Loucy (cell line): ENCODE data around the gene MARVELD1.

Experiments
- H2AFZ ChIP-seq: fragments of 200-600 bp; sonication (generic); 2 replicates; pipeline ENCODE4 v1.6.0; 2016; ENCODE audit warnings: antibody characterized with exemption, mild to moderate bottlenecking, low read length, moderate library complexity
- H3F3A ChIP-seq: fragments of 200-600 bp; 2 replicates; pipeline ENCODE4 v1.6.0; 2016; ENCODE audit warnings: antibody characterized with exemption, low read depth, mild to moderate bottlenecking
- H3K27me3 ChIP-seq: fragments of 200-600 bp; sonication (generic); 2 replicates; pipeline ENCODE4 v1.6.1; 2014; ENCODE audit warnings: low read length, mild to moderate bottlenecking; ENCODE audit not compliant: insufficient read depth, poor library complexity, severe bottlenecking
- H3K36me3 ChIP-seq: fragments of 200-600 bp; sonication (generic); 2 replicates; pipeline ENCODE4 v1.6.1; 2016; ENCODE audit warnings: low read length; ENCODE audit not compliant: insufficient read depth
- H3K4me1 ChIP-seq: fragments of 200-600 bp; sonication (generic); 2 replicates; pipeline ENCODE4 v1.5.1; 2014; ENCODE audit warnings: low read length, mild to moderate bottlenecking; ENCODE audit not compliant: insufficient read depth, poor library complexity, severe bottlenecking
- H3K4me2 ChIP-seq: fragments of 200-600 bp; sonication (generic); 2 replicates; pipeline ENCODE4 v1.6.0; 2014; ENCODE audit warnings: antibody characterized with exemption, low read length, low read depth, mild to moderate bottlenecking; ENCODE audit not compliant: poor library complexity, severe bottlenecking
- H3K4me3 ChIP-seq: fragments of 200-600 bp; sonication (generic); 2 replicates; pipeline ENCODE4 v1.5.1; 2014; ENCODE audit warnings: low read length, mild to moderate bottlenecking, mixed read lengths; ENCODE audit not compliant: poor library complexity, severe bottlenecking
- H3K79me2 ChIP-seq: fragments of 200-600 bp; sonication (generic); 2 replicates; pipeline ENCODE4 v1.6.1; 2014; ENCODE audit warnings: low read length; ENCODE audit not compliant: insufficient read depth
- H3K9ac ChIP-seq: fragments of 200-600 bp; sonication (generic); 2 replicates; pipeline ENCODE4 v1.6.0; 2014; ENCODE audit warnings: mild to moderate bottlenecking, low read depth, low read length, moderate library complexity; ENCODE audit not compliant: poor library complexity, severe bottlenecking
- H3K9me2 ChIP-seq: fragments of 200-600 bp; sonication (generic); replicated peaks from 2 replicates; pipeline ENCODE4 v1.6.1; 2016; ENCODE audit warnings: low read depth, low read length, mixed read lengths
- H3K9me3 ChIP-seq: fragments of 200-600 bp; sonication (generic); 2 replicates; pipeline ENCODE4 v1.6.1; 2014; ENCODE audit warnings: mild to moderate bottlenecking, antibody characterized with exemption, low read length, low read depth; ENCODE audit not compliant: insufficient read depth
- H4K20me1 ChIP-seq: fragments of 200-600 bp; sonication (generic); 2 replicates; pipeline ENCODE4 v1.6.0; 2014; ENCODE audit warnings: antibody characterized with exemption, low read length, mild to moderate bottlenecking; ENCODE audit not compliant: insufficient read depth, poor library complexity, severe bottlenecking
- CTCF ChIP-seq: fragments of 200-600 bp; sonication (generic); conservative IDR thresholded peaks from 2 replicates; pipeline ENCODE4 v1.5.1; 2014; ENCODE audit warnings: mild to moderate bottlenecking, antibody characterized with exemption, low read length
- EZH2phosphoT487 ChIP-seq: fragments of 200-600 bp; IDR thresholded peaks from 2 replicates; pipeline ENCODE4 v1.6.1; 2018; ENCODE audit warnings: antibody characterized with exemption, mild to moderate bottlenecking, moderate library complexity, borderline replicate concordance

MARVELD1 gene

DNA sequence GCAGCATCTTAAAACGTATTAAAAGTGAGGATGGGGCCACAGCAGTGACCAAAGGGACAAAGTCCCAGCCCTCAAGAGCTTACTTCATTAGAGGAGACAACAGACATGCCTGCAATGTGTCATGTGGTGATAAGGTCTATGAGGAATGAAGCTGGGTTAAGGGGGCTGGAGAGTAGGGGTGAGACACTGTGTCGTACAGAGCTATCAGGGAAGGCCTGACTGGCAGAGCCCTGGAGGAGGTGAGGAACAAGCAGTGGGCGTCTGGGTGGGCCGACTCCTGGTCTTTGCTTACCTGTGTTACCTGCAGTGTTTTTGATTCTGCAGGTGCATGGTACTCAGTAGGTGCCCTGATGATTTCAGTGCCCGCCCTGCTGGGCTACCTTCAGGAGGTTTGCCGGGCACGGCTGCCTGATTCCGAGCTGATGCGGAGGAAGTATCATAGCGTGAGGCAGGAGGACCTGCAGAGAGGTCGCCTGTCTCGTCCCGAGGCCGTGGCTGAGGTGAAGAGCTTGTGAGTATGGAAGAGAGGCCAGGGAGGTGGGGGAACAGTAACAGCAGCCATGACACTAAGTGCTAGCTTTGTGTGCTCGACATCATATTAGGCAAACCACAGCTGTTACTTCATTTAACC, 31.0 kb downstream of the MARVELD1 start:
- H3K4me2 ChIP-seq: no peak overlapping the region
- peaks cover 25% of the 10 kb centered on the region for H3K4me1 ChIP-seq
- H3K9me2 ChIP-seq: no peaks in the 10 kb centered on the region
- H2AFZ ChIP-seq: no peak overlapping the region
- no peaks in the 10 kb centered on the region for H3K27me3 ChIP-seq
- no peaks in the 10 kb centered on the region for H3F3A ChIP-seq
- peaks cover 50% of the 10 kb centered on the region for H3K79me2 ChIP-seq
- no peaks in the 10 kb centered on the region for H3K9me3 ChIP-seq
- TF ChIP-seq CTCF (no peak), EZH2phosphoT487 (no peak)
- peaks cover 14% of the 10 kb centered on the region for H4K20me1 ChIP-seq
- no peak overlapping the region for H3K4me3 ChIP-seq
- peaks cover 42% of the 10 kb centered on the region; the same call in 1 of the 2 replicates for H3K36me3 ChIP-seq
- no peak overlapping the region for H3K9ac ChIP-seq

GRCh38 chr10:97747573-97747972, 34.0 kb downstream of the MARVELD1 start:
- peaks cover 31% of the 10 kb centered on the region; the same call in 1 of the 2 replicates for H3K79me2 ChIP-seq
- H3K9me2 ChIP-seq: no peaks in the 10 kb centered on the region
- no peak for TF ChIP-seq CTCF
- TF ChIP-seq EZH2phosphoT487: no peak
- no peaks in the 10 kb centered on the region for H3K27me3 ChIP-seq
- peaks cover 72% of the 10 kb centered on the region; the same call in 1 of the 2 replicates for H3K36me3 ChIP-seq
- H3K4me3 ChIP-seq: no peak overlapping the region
- no peaks in the 10 kb centered on the region for H3F3A ChIP-seq
- H3K9ac ChIP-seq: no peak overlapping the region
- H3K9me3 ChIP-seq: no peaks in the 10 kb centered on the region
- H2AFZ ChIP-seq: no peak overlapping the region
- peaks cover 11% of the 10 kb centered on the region for H3K4me1 ChIP-seq
- peaks cover 3% of the 10 kb centered on the region for H4K20me1 ChIP-seq
- H3K4me2 ChIP-seq: no peak overlapping the region

- Histone ChIP-seq H4K20me1 (peaks cover 3% of the 10 kb centered on the region), H2AFZ (no peak overlapping the region), H3K4me3 (no peak overlapping the region), H3K4me2 (no peak overlapping the region), H3K79me2 (peaks cover 26% of the 10 kb centered on the region; the same call in 1 of the 2 replicates), H3K36me3 (peaks cover 77% of the 10 kb centered on the region; the same call in 1 of the 2 replicates), H3K9me3 (no peaks in the 10 kb centered on the region), H3K27me3 (no peaks in the 10 kb centered on the region), H3F3A (no peaks in the 10 kb centered on the region), H3K9me2 (no peaks in the 10 kb centered on the region), H3K9ac (no peak overlapping the region), H3K4me1 (peaks cover 6% of the 10 kb centered on the region)
- no peak for TF ChIP-seq EZH2phosphoT487
- no peak for TF ChIP-seq CTCF
Observed at GRCh38 chr10:97748116-97748515, 34.6 kb downstream of the MARVELD1 start.
